ENCODE measurements around the gene TSPAN18. TPM values are rescaled to one million over a fixed set of nuclear protein-coding genes. Genes with fewer than 3 reads are reported as not detected.

Gene TSPAN18
- total and polyA plus RNA-seq, 2 donors from 2014 or later: 13.8 to 38.1 TPM

GRCh38 chr11:44831605-44832394 is 105.0 kb downstream of the TSPAN18 start:
- H3K4me1 ChIP-seq (ENCODE audit: control insufficient read depth in 2 of 3, insufficient read depth in 2 of 3, low read depth in 1 of 3, low read length in 3 of 3): peaks cover 3 to 21% (median 11%) of the 10 kb centered on the region in 3 donors
- no peaks in the 10 kb centered on the region for H3K36me3 ChIP-seq (ENCODE audit: control insufficient read depth in 2 of 3, insufficient read depth in 3 of 3, low read length in 3 of 3)
- H3K27me3 ChIP-seq (ENCODE audit: control insufficient read depth, insufficient read depth, low read length): no peaks in the 10 kb centered on the region
- TF ChIP-seq CTCF (IDR thresholded peaks at IDR 0.05; ENCODE audit: borderline replicate concordance, extremely low read depth, insufficient read depth): no peak
- H3K4me3 ChIP-seq (ENCODE audit: low read length in 3 of 3): no peak overlapping the region
- no peak overlapping the region for H3K27ac ChIP-seq (ENCODE audit: low read depth in 2 of 2, low read length in 2 of 2)
- DNase-seq (no peak), FAIRE-seq (no peak)
- intact Hi-C loops (cut with DNase I): no loop called here
- H3K9me3 ChIP-seq (ENCODE audit: control insufficient read depth in 2 of 3, insufficient read depth in 1 of 3, low read length in 3 of 3): no peaks in the 10 kb centered on the region
- H3K9ac ChIP-seq (ENCODE audit: low read length in 3 of 3): no peak overlapping the region

DNA sequence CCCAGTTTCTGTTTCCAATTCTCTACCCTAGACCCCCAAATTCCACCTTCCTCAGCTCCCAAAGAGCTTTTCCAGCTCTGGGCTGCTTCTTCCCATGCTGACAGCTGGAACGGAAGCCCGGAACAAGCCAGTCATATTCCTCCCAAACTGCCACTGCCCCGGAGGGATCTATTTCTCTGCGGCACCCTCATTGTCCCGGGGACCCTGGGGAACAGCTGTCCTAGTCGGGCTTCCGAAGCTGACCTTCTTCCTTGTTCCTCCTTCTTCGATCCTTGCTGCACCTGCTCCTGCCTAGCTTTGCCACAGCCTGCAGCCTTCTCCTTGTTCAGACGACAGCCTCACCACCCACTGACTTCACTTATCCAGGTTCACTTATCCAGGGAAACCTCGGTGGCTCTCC is 105.7 kb downstream of the TSPAN18 start:
- Histone ChIP-seq H3K27me3 (ENCODE audit: control insufficient read depth, insufficient read depth, low read length) (no peaks in the 10 kb centered on the region), H3K4me1 (ENCODE audit: control insufficient read depth in 2 of 3, insufficient read depth in 2 of 3, low read depth in 1 of 3, low read length in 3 of 3) (peaks cover 3 to 21% (median 11%) of the 10 kb centered on the region in 3 donors), H3K27ac (ENCODE audit: low read depth in 2 of 2, low read length in 2 of 2) (peak overlapping the region in 1 of 2 donors; percentile 55), H3K4me3 (ENCODE audit: low read length in 3 of 3) (no peak overlapping the region), H3K36me3 (ENCODE audit: control insufficient read depth in 2 of 3, insufficient read depth in 3 of 3, low read length in 3 of 3) (no peaks in the 10 kb centered on the region), H3K9ac (ENCODE audit: low read length in 3 of 3) (no peak overlapping the region), H3K9me3 (ENCODE audit: control insufficient read depth in 2 of 3, insufficient read depth in 1 of 3, low read length in 3 of 3) (no peaks in the 10 kb centered on the region)
- intact Hi-C loops (cut with DNase I): no loop called here
- DNase-seq: no peak
- FAIRE-seq: no peak
- TF ChIP-seq CTCF (IDR thresholded peaks at IDR 0.05; ENCODE audit: borderline replicate concordance, extremely low read depth, insufficient read depth): no peak

DNA sequence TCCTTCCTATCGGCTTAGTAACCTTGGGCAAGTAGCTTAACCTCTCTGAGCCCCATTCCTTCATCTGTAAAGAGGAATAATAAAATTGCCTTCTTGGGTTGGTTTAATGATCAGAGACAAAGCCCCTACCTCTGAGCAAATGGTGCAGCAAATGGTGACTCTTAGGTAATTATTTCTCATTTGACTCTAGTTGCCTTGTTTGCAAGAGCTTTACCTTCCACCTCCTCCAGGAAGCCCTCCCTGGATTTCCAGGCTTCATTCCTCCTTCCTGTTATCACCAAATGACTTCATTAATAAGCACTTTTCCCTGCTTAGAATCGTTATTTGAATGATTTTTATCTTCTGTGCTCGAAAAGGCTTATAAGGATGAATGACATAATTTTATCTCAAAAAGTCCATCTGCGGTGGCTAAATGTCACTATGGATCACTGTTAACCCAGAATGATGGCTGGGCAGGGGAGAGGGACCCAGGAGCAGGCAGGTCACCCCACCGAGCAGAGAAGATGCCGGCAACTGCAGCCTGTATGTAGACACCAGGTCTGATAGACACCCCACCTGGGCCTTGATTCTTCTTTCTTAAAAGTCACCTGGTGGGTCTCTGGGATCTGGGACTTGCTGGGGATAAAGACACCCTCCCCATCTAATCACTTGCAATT is 106.6 kb downstream of the TSPAN18 start:
- no peaks in the 10 kb centered on the region for H3K27me3 ChIP-seq (ENCODE audit: control insufficient read depth, insufficient read depth, low read length)
- no peaks in the 10 kb centered on the region for H3K9me3 ChIP-seq (ENCODE audit: control insufficient read depth in 2 of 3, insufficient read depth in 1 of 3, low read length in 3 of 3)
- no peak overlapping the region for H3K9ac ChIP-seq (ENCODE audit: low read length in 3 of 3)
- no peaks in the 10 kb centered on the region for H3K36me3 ChIP-seq (ENCODE audit: control insufficient read depth in 2 of 3, insufficient read depth in 3 of 3, low read length in 3 of 3)
- TF ChIP-seq CTCF (IDR thresholded peaks at IDR 0.05; ENCODE audit: borderline replicate concordance, extremely low read depth, insufficient read depth): no peak
- intact Hi-C loops (cut with DNase I): no loop called here
- FAIRE-seq: no peak
- no peak for DNase-seq
- H3K4me1 ChIP-seq (ENCODE audit: control insufficient read depth in 2 of 3, insufficient read depth in 2 of 3, low read depth in 1 of 3, low read length in 3 of 3): peaks cover 3 to 21% (median 11%) of the 10 kb centered on the region in 3 donors
- no peak overlapping the region for H3K4me3 ChIP-seq (ENCODE audit: low read length in 3 of 3)
- H3K27ac ChIP-seq (ENCODE audit: low read depth in 2 of 2, low read length in 2 of 2): peak overlapping the region in 1 of 2 donors; percentile 71
